ENCODE data around the gene CCDC192.

DNA sequence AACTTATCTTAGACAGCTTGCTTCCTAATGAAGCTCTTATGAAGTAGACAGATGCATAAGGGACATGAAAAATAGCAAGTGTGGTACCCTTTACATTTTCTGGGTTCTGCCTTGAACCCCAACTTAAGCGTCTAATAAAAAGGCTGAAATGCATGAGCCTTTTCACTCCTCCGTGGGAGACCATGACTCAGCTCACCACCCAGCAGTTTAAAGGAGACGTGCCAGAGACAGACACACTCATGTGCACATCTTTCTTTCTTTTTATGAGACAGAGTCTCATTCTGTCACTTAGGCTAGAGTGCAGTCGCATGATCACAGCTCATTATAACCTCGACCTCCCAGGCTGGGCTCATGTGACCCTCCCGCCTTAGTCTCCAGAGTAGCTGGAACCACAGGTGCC is 32.0 kb upstream of the CCDC192 start:
- TF ChIP-seq, protein P1, sequence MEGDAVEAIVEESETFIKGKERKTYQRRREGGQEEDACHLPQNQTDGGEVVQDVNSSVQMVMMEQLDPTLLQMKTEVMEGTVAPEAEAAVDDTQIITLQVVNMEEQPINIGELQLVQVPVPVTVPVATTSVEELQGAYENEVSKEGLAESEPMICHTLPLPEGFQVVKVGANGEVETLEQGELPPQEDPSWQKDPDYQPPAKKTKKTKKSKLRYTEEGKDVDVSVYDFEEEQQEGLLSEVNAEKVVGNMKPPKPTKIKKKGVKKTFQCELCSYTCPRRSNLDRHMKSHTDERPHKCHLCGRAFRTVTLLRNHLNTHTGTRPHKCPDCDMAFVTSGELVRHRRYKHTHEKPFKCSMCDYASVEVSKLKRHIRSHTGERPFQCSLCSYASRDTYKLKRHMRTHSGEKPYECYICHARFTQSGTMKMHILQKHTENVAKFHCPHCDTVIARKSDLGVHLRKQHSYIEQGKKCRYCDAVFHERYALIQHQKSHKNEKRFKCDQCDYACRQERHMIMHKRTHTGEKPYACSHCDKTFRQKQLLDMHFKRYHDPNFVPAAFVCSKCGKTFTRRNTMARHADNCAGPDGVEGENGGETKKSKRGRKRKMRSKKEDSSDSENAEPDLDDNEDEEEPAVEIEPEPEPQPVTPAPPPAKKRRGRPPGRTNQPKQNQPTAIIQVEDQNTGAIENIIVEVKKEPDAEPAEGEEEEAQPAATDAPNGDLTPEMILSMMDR (conservative IDR thresholded peaks at IDR 0.05): no peak
- no peak for TF ChIP-seq ZFX (IDR thresholded peaks at IDR 0.05)
